Umbilical cord (tissue), 2 donors: ENCODE measurements around the gene ABCA10. TPM values are rescaled to one million over a fixed set of nuclear protein-coding genes. Genes with fewer than 3 reads are reported as not detected.

Source experiments
- DNase-seq: peaks from one replicate; pipeline ENCODE4 v3.0.0-alpha.2; 2015; ENCODE audit warnings: low spot score
- total RNA-seq: library from RNA; depleted of rRNA; stranded (reverse); fragments of >200 nt; gene quantifications from one replicate; pipeline ENCODE4 v1.2.3, GENCODE V29; 2014; ENCODE audit warnings: low replicate concordance; ENCODE audit not compliant: insufficient read depth

ABCA10 gene
- total RNA-seq, 1 donor from 2014 or later, result 6.0 TPM

DNA sequence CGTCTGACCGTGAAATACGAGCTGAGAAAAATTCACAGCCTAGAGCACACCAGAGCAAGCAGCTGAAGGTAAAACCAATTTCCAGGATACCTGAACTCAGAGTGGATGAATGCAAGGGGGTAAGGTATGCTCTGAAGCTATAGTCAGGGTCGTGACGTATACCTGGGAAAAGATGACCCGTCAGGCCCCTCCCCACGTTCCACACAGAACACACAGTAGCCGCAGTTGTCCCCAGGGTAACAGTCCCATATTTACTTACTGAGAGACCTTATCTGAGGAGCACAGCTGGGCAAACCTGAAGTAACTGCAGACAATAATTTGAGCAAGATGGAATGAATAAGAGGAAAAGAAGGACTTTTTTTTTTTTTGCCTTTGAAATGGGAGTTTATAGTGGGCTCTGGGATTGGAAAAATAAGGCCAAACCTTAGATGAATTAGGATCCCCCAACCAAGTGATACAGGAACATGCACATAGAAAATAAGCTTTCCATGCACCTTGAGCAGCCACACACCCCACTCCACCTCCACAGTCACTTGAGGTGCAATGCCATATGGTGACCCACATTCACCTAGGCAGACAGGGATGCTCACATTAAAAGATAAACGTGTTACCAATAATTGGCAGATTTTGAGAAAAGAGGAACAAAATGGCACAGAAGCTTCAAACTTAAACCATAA lies 124.9 kb downstream of the ABCA10 start:
- DNase-seq, result no peak

GRCh38 chr17:69098625-69099024 lies 130.0 kb downstream of the ABCA10 start:
- no peak for DNase-seq

Other genes with a start within 250 kb of the ABCA10 start
- 3.6 TPM for gene ABCA9, start 167.9 kb downstream of the ABCA10 start, total RNA-seq
- 17.1 TPM for gene ABCA6, start 86.9 kb downstream of the ABCA10 start, total RNA-seq
- gene ABCA5, start 98.3 kb upstream of the ABCA10 start, total RNA-seq, result 44.3 TPM
- 7.9 TPM for gene MAP2K6, start 185.9 kb upstream of the ABCA10 start, total RNA-seq